Measurements from ENCODE around the gene EXOC4.
A peak's percentile ranks its signal among the peaks of the same experiment; 100 is the strongest.

Gene EXOC4

GRCh38 chr7:133797818-133798520 is 545.1 kb downstream of the EXOC4 start:
- H3K27ac ChIP-seq (ENCODE audit: extremely low read depth, low read depth, low read length), result no peak overlapping the region
- H3K4me1 ChIP-seq (ENCODE audit: control insufficient read depth, insufficient read depth, low read length), result no peaks in the 10 kb centered on the region
- no peaks in the 10 kb centered on the region for H3K36me3 ChIP-seq (ENCODE audit: control insufficient read depth in 2 of 2, insufficient read depth in 1 of 2, low read length in 2 of 2)
- no peaks in the 10 kb centered on the region for H3K9me3 ChIP-seq (ENCODE audit: control insufficient read depth, insufficient read depth, low read depth, low read length)
- CTCF ChIA-PET, result interaction anchor here (0.6 to 0.7 kb wide), 3 partner anchors 10 to 343 kb away, joined by 3 to 4 read pairs (median 3); no protein-coding TSS in a partner anchor
- POLR2A ChIA-PET, result interaction anchor here (0.6 kb wide), 1 partner anchor 428 kb away, joined by 6 read pairs; no protein-coding TSS in a partner anchor
- TF ChIP-seq, protein P1, sequence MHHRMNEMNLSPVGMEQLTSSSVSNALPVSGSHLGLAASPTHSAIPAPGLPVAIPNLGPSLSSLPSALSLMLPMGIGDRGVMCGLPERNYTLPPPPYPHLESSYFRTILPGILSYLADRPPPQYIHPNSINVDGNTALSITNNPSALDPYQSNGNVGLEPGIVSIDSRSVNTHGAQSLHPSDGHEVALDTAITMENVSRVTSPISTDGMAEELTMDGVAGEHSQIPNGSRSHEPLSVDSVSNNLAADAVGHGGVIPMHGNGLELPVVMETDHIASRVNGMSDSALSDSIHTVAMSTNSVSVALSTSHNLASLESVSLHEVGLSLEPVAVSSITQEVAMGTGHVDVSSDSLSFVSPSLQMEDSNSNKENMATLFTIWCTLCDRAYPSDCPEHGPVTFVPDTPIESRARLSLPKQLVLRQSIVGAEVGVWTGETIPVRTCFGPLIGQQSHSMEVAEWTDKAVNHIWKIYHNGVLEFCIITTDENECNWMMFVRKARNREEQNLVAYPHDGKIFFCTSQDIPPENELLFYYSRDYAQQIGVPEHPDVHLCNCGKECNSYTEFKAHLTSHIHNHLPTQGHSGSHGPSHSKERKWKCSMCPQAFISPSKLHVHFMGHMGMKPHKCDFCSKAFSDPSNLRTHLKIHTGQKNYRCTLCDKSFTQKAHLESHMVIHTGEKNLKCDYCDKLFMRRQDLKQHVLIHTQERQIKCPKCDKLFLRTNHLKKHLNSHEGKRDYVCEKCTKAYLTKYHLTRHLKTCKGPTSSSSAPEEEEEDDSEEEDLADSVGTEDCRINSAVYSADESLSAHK (tag by site-specific recombination; IDR thresholded peaks at IDR 0.05), result no peak
- 0 out of 2 replicates have a peak, but pooled peaks have one; percentile 54 for TF ChIP-seq ZNF692 (tag by site-specific recombination; IDR thresholded peaks at IDR 0.05)
- H3K4me3 ChIP-seq (ENCODE audit: low read depth, low read length), result no peak overlapping the region

- Histone ChIP-seq H3K4me1 (ENCODE audit: control insufficient read depth, insufficient read depth, low read length) (no peaks in the 10 kb centered on the region), H3K9me3 (ENCODE audit: control insufficient read depth, insufficient read depth, low read depth, low read length) (no peaks in the 10 kb centered on the region)
- POLR2A ChIA-PET, result no interaction called here
- TF ChIP-seq, protein P2, sequence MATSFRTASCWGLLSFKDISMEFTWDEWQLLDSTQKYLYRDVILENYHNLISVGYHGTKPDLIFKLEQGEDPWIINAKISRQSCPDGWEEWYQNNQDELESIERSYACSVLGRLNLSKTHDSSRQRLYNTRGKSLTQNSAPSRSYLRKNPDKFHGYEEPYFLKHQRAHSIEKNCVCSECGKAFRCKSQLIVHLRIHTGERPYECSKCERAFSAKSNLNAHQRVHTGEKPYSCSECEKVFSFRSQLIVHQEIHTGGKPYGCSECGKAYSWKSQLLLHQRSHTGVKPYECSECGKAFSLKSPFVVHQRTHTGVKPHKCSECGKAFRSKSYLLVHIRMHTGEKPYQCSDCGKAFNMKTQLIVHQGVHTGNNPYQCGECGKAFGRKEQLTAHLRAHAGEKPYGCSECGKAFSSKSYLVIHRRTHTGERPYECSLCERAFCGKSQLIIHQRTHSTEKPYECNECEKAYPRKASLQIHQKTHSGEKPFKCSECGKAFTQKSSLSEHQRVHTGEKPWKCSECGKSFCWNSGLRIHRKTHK (tag by site-specific recombination; IDR thresholded peaks at IDR 0.05), result no peak
- TF ChIP-seq ZNF843 (tag by site-specific recombination; IDR thresholded peaks at IDR 0.05) (no peak), PRDM6 (tag by site-specific recombination; IDR thresholded peaks at IDR 0.05) (no peak), ZNF510 (tag by site-specific recombination; IDR thresholded peaks at IDR 0.05; ENCODE audit: insufficient replicate concordance) (no peak), ZNF561 (tag by site-specific recombination; IDR thresholded peaks at IDR 0.05; ENCODE audit: borderline replicate concordance) (no peak), ZNF394 (tag by site-specific recombination; IDR thresholded peaks at IDR 0.05; ENCODE audit: borderline replicate concordance) (no peak), SALL2 (tag by site-specific recombination; IDR thresholded peaks at IDR 0.05; ENCODE audit: borderline replicate concordance) (no peak), TRIM28 (IDR thresholded peaks at IDR 0.05; ENCODE audit: borderline replicate concordance, low read length) (no peak), GLIS2 (tag by site-specific recombination; IDR thresholded peaks at IDR 0.05) (no peak), ZNF175 (tag by site-specific recombination; IDR thresholded peaks at IDR 0.05) (no peak), KLF8 (tag by site-specific recombination; IDR thresholded peaks at IDR 0.05) (no peak), ZNF513 (tag by site-specific recombination; IDR thresholded peaks at IDR 0.05) (no peak), ZBTB21 (tag by site-specific recombination; IDR thresholded peaks at IDR 0.05) (no peak), GFI1B (tag by site-specific recombination; IDR thresholded peaks at IDR 0.05) (no peak), ZBTB48 (tag by site-specific recombination; IDR thresholded peaks at IDR 0.05) (no peak), ZNF530 (tag by site-specific recombination; IDR thresholded peaks at IDR 0.05; ENCODE audit: low read depth) (no peak), KLF7 (tag by site-specific recombination; IDR thresholded peaks at IDR 0.05; ENCODE audit: borderline replicate concordance) (no peak)
- TF ChIP-seq, protein P3, sequence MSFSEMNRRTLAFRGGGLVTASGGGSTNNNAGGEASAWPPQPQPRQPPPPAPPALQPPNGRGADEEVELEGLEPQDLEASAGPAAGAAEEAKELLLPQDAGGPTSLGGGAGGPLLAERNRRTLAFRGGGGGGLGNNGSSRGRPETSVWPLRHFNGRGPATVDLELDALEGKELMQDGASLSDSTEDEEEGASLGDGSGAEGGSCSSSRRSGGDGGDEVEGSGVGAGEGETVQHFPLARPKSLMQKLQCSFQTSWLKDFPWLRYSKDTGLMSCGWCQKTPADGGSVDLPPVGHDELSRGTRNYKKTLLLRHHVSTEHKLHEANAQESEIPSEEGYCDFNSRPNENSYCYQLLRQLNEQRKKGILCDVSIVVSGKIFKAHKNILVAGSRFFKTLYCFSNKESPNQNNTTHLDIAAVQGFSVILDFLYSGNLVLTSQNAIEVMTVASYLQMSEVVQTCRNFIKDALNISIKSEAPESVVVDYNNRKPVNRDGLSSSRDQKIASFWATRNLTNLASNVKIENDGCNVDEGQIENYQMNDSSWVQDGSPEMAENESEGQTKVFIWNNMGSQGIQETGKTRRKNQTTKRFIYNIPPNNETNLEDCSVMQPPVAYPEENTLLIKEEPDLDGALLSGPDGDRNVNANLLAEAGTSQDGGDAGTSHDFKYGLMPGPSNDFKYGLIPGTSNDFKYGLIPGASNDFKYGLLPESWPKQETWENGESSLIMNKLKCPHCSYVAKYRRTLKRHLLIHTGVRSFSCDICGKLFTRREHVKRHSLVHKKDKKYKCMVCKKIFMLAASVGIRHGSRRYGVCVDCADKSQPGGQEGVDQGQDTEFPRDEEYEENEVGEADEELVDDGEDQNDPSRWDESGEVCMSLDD (tag by site-specific recombination; IDR thresholded peaks at IDR 0.05), result no peak
- TF ChIP-seq, protein P4, sequence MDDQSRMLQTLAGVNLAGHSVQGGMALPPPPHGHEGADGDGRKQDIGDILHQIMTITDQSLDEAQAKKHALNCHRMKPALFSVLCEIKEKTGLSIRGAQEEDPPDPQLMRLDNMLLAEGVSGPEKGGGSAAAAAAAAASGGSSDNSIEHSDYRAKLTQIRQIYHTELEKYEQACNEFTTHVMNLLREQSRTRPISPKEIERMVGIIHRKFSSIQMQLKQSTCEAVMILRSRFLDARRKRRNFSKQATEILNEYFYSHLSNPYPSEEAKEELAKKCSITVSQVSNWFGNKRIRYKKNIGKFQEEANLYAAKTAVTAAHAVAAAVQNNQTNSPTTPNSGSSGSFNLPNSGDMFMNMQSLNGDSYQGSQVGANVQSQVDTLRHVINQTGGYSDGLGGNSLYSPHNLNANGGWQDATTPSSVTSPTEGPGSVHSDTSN (CRISPR knock-in tag; IDR thresholded peaks at IDR 0.05), result no peak
These were observed 548.5 kb downstream of the EXOC4 start for GRCh38 chr7:133801341-133801740.

More at GRCh38 chr7:133801341-133801740, 548.5 kb downstream of the EXOC4 start:
- Histone ChIP-seq H3K4me3 (ENCODE audit: low read depth, low read length) (no peak overlapping the region), H3K27ac (ENCODE audit: extremely low read depth, low read depth, low read length) (no peak overlapping the region), H3K36me3 (ENCODE audit: control insufficient read depth in 2 of 2, insufficient read depth in 1 of 2, low read length in 2 of 2) (no peaks in the 10 kb centered on the region)
- CTCF ChIA-PET, result no interaction called here
